HG03571 (cell line): ENCODE data around the gene ZFHX3.

ENCODE experiments used
- ATAC-seq: cut with Tn5 transposase; IDR thresholded peaks from one replicate; pipeline ENCODE4 v1.9.1; 2021; ENCODE audit not compliant: unreplicated experiment

Gene ZFHX3

DNA sequence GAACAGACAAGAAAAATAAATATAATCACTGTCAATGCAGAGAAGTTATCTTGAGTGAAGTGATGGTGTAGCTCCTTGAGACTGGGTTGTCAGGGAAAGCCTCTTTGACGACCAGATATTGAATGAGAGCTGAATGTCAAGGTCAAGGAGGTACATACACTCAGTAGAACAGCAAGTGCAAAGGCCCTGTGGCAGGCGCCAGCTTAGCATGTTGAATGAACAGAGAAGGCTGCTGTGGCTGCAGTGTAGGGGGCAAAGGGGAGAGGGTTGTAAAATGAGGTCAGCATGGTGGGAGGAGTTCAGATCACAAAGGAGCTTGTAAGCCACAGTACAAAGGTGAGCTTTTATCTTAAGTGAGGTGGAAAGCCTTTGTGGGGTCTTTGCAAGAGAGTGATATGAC lies 111.5 kb downstream of the ZFHX3 start:
- no peak for ATAC-seq

GRCh38 chr16:72935896-72936295 lies 112.0 kb downstream of the ZFHX3 start:
- no peak for ATAC-seq

- ATAC-seq, result no peak
Observed at GRCh38 chr16:72934636-72935403, 113.1 kb downstream of the ZFHX3 start.

GRCh38 chr16:72932677-72933335 lies 115.1 kb downstream of the ZFHX3 start:
- no peak for ATAC-seq

DNA sequence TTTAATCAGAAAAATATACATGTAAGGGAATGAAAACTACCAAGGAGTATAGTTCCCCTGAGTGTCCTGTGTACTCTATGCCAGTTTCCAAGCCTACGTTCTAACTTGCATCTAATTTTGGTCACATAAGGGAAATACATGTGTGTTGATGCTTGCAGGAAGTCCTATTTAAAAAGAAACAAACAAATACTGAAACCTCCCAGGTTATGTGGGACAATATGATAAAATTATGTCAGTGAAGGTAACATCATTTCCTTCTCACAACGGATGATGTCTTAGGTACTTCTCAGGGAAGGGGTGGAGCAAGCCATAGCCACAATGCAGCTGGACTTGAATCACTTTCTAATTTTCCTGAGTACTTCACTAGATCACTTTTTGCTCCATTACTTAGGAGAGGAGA lies 115.9 kb downstream of the ZFHX3 start:
- ATAC-seq, result no peak

- ATAC-seq, result no peak
Observed at GRCh38 chr16:72930396-72930795, 117.5 kb downstream of the ZFHX3 start.

GRCh38 chr16:72928090-72928981 lies 119.6 kb downstream of the ZFHX3 start:
- ATAC-seq, result no peak

GRCh38 chr16:72927199-72928089 lies 120.5 kb downstream of the ZFHX3 start:
- no peak for ATAC-seq

- ATAC-seq, result no peak
Observed at GRCh38 chr16:72926177-72927070, 121.5 kb downstream of the ZFHX3 start.

- ATAC-seq, result no peak
Observed at GRCh38 chr16:72925631-72925979, 122.3 kb downstream of the ZFHX3 start.

- ATAC-seq, result no peak
Observed at GRCh38 chr16:72924927-72925630, 122.8 kb downstream of the ZFHX3 start.

- no peak for ATAC-seq
Observed at GRCh38 chr16:72924537-72924926, 123.4 kb downstream of the ZFHX3 start.

GRCh38 chr16:72923757-72924156 lies 124.2 kb downstream of the ZFHX3 start:
- ATAC-seq, result no peak

- ATAC-seq, result no peak
Observed at GRCh38 chr16:72922714-72923113, 125.2 kb downstream of the ZFHX3 start.

GRCh38 chr16:72921620-72922019 lies 126.3 kb downstream of the ZFHX3 start:
- ATAC-seq, result no peak

- ATAC-seq, result no peak
Observed at GRCh38 chr16:72921106-72921505, 126.8 kb downstream of the ZFHX3 start.

DNA sequence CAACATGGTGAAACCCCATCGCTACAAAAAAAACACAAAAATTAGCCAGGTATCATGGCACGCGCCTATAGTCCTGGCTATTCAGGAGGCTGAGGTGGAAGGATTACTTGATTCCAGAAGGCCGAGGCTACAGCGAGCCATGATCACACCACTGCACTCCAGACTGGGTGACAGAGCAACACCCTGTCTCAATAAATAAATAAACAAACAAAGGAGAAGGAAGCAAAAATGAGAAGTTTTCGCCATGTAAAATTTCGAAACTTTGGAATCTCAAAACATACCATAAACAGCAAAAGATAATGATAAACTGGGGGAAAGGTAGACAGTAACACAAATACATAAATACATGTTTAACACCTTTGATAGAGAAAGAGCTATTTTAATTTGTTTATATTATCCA lies 130.9 kb downstream of the ZFHX3 start:
- ATAC-seq, result no peak

- ATAC-seq, result no peak
Observed at GRCh38 chr16:72915331-72915730, 132.6 kb downstream of the ZFHX3 start.

GRCh38 chr16:72913551-72913950 lies 134.4 kb downstream of the ZFHX3 start:
- ATAC-seq, result no peak
